Mucosa of rectum (tissue), 2 donors: ENCODE data around the gene PTPN22.

ENCODE experiments used
- H3K27ac ChIP-seq, 2 donors: one replicate each; pipeline ENCODE4 v1.7.0; 2013; ENCODE audit warnings: inconsistent platforms in 2 of 2, low read depth in 2 of 2, low read length in 2 of 2
- H3K27me3 ChIP-seq, 2 donors: one replicate each; pipeline ENCODE4 v1.7.0; 2013; ENCODE audit warnings: low read length in 2 of 2; ENCODE audit not compliant: control insufficient read depth in 2 of 2, insufficient read depth in 2 of 2
- H3K36me3 ChIP-seq, 2 donors: one replicate each; pipeline ENCODE4 v1.7.0; 2013; ENCODE audit warnings: low read length in 2 of 2; ENCODE audit not compliant: control insufficient read depth in 2 of 2, insufficient read depth in 2 of 2
- H3K4me1 ChIP-seq, 2 donors: one replicate each; pipeline ENCODE4 v1.7.0; 2013; ENCODE audit warnings: low read length in 2 of 2, mild to moderate bottlenecking in 1 of 2; ENCODE audit not compliant: control insufficient read depth in 2 of 2, insufficient read depth in 2 of 2
- H3K4me3 ChIP-seq, 2 donors: one replicate each; pipeline ENCODE4 v1.7.0; 2013; ENCODE audit warnings: low read length in 2 of 2
- H3K9ac ChIP-seq, 2 donors: one replicate each; pipeline ENCODE4 v1.7.0; 2013; ENCODE audit warnings: low read length in 2 of 2, low read depth in 1 of 2, mild to moderate bottlenecking in 1 of 2
- H3K9me3 ChIP-seq, 2 donors: one replicate each; pipeline ENCODE4 v1.7.0; 2013; ENCODE audit warnings: low read length in 2 of 2; ENCODE audit not compliant: control insufficient read depth in 2 of 2
- donor health status: healthy.
- donor health status: Normal muscosa, but diverticular disease.

The PTPN22 gene

DNA sequence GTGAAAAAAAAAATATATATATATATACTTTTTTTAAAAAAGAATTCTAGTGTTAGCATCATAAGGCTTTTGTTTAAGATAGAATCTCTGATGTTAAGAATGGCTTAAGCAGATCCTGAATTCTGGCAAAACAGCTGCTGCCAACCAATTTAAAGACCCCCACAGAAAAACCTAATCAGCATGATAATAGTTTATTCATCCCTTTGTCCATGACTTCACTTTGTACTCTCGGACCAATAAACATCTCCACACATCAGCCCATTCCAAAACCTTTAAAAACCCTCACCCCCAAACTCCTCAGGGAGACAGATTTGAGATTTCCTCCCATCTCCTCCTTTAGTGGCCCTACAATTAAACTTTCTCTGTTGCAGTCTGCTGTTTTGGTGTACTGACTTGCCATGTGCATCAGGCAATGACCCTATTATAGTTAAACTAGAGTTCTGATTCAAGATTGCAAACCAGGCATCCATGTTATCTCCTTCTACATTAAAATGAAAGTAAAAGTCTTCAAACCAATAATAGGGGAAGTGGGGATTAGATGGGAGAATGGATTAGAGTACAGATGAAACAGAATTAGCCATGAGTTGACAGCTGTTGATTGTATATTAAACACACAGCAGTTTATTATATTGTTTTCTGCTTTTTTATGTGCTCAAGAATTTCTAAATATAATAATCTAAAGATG, 102.5 kb downstream of the PTPN22 start:
- Histone ChIP-seq H3K27ac (no peak overlapping the region), H3K4me1 (no peaks in the 10 kb centered on the region), H3K36me3 (peaks cover 23 to 30% of the 10 kb centered on the region in 2 donors), H3K4me3 (no peak overlapping the region), H3K9ac (no peak overlapping the region), H3K9me3 (no peaks in the 10 kb centered on the region), H3K27me3 (no peaks in the 10 kb centered on the region)

DNA sequence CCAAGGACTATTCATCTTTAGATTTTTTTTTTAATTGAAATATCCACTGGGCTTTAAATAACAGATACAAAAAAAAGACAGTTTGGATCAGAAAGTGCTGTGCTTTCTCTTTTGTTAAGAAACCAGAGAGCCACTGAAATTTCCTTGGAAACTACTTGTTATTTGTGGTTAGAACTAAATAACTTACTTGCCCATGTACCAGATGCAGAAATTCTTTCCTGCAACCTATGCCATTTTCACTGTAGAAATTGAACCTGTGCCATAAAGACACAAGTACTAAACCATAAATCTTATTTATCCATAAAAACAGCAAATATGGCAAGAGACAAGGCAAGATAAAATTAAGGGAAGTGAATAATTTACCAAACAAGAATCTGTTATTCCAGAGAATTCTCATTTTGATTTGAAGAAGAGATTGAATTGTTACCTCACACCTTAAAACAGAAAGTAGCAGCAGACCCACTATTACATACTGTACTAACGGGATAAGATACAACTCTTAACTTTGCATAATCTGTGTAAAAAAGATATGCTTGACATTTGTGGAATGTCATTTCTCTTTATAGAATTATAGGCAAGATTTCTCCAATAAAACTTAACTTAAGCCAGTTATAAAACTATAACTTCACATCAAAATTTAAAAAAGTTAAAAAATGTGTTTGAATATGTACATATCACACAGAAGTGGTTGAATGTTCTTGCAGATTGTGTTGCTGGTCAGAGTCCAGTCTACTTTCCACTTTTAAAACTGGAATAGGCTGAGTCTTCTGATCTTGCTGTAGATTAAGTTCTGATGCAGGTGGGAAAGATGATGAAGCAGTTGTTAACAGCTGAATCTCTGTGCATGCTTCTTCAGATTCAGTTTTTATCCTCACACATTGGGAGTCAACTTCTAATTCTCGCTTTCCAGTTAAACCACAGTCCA, 105.9 kb downstream of the PTPN22 start:
- H3K9ac ChIP-seq: no peak overlapping the region
- H3K4me3 ChIP-seq: no peak overlapping the region
- no peaks in the 10 kb centered on the region for H3K9me3 ChIP-seq
- no peak overlapping the region for H3K27ac ChIP-seq
- H3K27me3 ChIP-seq: no peaks in the 10 kb centered on the region
- H3K4me1 ChIP-seq: no peaks in the 10 kb centered on the region
- H3K36me3 ChIP-seq: peaks cover 23 to 35% of the 10 kb centered on the region in 2 donors
